ENCODE measurements around the gene AP4B1. TPM values are rescaled to one million over a fixed set of nuclear protein-coding genes. Genes with fewer than 3 reads are reported as not detected.

Gene AP4B1
- polyA plus RNA-seq, 2 donors, result 12.9 to 15.1 TPM

DNA sequence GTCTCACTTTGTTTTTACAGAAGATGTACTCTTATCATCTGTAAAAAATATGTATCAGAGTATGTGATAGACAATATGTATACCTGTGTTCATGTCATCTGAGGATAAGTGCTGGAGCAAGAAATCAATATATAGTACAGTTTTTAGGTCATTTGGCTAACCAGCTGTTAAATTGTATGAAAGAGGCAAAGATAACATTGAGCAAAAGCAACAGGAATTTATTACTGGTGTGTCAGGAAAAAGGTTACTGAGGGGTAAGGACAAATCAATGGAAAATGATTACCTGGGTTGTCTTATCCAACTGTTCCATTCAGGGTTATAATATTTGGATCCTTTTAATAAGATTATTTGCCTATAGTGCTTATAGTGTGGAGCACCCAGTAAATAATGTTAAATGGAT is 29.4 kb upstream of the AP4B1 start:
- peaks cover 0 to 7% of the 10 kb centered on the region in 2 donors for H3K4me1 ChIP-seq (ENCODE audit: control insufficient read depth in 2 of 2, insufficient read depth in 2 of 2, low read length in 1 of 2)
- H3K4me3 ChIP-seq (ENCODE audit: low read depth in 1 of 2, low read length in 2 of 2), result no peak overlapping the region
- no peaks in the 10 kb centered on the region for H3K9me3 ChIP-seq (ENCODE audit: control insufficient read depth in 2 of 2, insufficient read depth in 1 of 2, low read depth in 1 of 2, low read length in 1 of 2)
- no peaks in the 10 kb centered on the region for H3K27me3 ChIP-seq (ENCODE audit: control insufficient read depth in 1 of 2, insufficient read depth in 2 of 2, low read length in 2 of 2)
- H3K36me3 ChIP-seq (ENCODE audit: control insufficient read depth in 2 of 2, insufficient read depth in 2 of 2, low read length in 1 of 2), result no peaks in the 10 kb centered on the region
- H3K27ac ChIP-seq (ENCODE audit: low read depth in 2 of 2, low read length in 1 of 2), result no peak overlapping the region

DNA sequence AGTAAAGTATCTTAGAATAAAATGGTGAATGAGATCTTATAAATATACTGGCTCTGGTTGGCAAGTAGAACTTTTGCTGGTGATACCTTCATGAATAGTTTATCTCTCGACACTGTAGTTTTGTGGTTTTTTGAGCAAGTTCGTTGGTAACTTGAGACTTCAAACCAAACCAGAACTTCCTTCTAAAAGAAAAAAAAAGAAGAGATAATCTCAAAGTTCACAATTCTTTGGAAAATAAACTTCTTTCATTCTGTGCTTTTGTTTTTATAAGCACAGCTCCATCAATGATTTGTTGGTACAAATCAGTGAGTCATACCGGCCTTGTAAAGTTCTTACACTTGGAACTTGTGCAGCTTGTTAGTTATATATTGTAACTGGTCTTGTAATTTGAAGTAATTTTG is 26.9 kb upstream of the AP4B1 start:
- no peaks in the 10 kb centered on the region for H3K9me3 ChIP-seq (ENCODE audit: control insufficient read depth in 2 of 2, insufficient read depth in 1 of 2, low read depth in 1 of 2, low read length in 1 of 2)
- peaks cover 0 to 7% of the 10 kb centered on the region in 2 donors for H3K4me1 ChIP-seq (ENCODE audit: control insufficient read depth in 2 of 2, insufficient read depth in 2 of 2, low read length in 1 of 2)
- H3K4me3 ChIP-seq (ENCODE audit: low read depth in 1 of 2, low read length in 2 of 2), result peak overlapping the region in 1 of 2 donors; percentile 40
- H3K27me3 ChIP-seq (ENCODE audit: control insufficient read depth in 1 of 2, insufficient read depth in 2 of 2, low read length in 2 of 2), result no peaks in the 10 kb centered on the region
- WGBS, 2 donors, result 13 to 16% methylated on average over 3 of the region's 3 CpGs
- H3K27ac ChIP-seq (ENCODE audit: low read depth in 2 of 2, low read length in 1 of 2), result no peak overlapping the region
- no peaks in the 10 kb centered on the region for H3K36me3 ChIP-seq (ENCODE audit: control insufficient read depth in 2 of 2, insufficient read depth in 2 of 2, low read length in 1 of 2)

DNA sequence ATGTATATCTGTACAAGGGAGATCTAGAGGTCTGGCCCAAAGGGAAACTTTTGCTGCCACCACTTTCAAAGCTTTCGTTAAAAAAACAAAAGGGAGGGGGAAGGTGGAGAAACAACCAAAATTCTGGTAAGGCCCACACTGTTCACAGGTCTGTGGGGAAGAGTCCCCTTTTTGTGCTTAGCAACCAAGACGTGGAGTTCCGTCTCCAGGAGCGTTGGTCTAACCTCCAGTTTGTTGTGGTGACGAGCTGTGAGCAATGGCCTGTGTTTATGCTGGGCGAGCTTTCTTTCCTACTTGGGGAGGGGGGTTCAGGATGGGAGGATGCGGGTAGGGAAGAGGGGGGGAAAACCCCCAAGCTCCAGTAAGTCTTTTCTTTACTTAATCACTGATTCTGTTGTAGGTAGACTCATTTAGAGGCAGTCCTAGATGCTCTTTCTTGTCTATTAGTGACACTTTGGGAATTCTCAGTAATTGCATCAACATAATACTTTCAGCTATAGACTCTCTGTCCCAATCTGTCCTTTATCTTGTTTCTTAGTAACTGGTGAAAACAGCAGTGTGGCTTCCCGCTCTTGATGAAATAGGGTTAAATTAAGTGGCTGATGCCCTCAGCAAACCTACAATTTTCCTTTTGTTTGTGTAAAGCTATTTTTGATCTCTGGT is 26.0 kb upstream of the AP4B1 start:
- H3K9me3 ChIP-seq (ENCODE audit: control insufficient read depth in 2 of 2, insufficient read depth in 1 of 2, low read depth in 1 of 2, low read length in 1 of 2), result no peaks in the 10 kb centered on the region
- WGBS, 2 donors, result 0 to 3% methylated on average over 8 of the region's 8 CpGs
- peaks cover 0 to 7% of the 10 kb centered on the region in 2 donors for H3K4me1 ChIP-seq (ENCODE audit: control insufficient read depth in 2 of 2, insufficient read depth in 2 of 2, low read length in 1 of 2)

DNA sequence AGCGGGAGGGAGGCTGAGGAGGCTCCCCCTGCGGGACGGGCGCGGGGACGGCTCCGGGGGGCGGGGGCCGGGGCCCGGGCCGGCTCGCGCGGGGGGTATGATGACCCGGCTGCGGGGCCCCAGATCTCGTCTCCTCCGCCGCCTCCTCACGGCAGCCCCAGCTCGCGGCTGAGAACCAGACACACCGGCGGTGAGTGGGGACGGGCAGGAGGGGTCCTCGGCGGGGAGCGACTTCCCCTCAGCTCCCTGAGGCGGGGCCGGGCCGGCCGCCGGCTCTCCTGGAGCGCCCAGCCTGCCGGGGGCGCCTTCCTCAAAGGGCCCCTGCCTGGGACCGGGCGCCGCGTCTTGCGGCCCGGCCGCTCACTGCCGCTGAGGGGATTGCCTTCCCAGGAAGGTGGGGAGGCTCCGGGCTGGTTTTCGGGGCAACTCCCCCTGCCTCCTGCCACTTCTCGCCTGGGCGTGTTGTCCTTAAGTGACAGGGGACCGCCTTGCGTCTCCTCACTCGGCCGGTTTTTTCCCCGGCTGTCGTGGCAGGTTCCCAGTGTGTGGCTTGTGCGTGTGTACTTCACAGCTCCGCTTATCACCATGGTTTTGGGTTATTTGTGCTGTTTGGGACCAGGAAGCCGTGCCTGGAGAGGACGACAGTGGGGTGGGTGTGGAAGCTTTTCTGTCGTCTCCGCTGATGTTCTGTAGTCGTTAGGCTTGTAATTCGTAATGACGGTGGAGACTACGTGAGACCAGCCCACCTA is 25.3 kb upstream of the AP4B1 start:
- Histone ChIP-seq H3K27ac (ENCODE audit: low read depth in 2 of 2, low read length in 1 of 2) (peak overlapping the region; percentile 98), H3K36me3 (ENCODE audit: control insufficient read depth in 2 of 2, insufficient read depth in 2 of 2, low read length in 1 of 2) (no peaks in the 10 kb centered on the region), H3K9me3 (ENCODE audit: control insufficient read depth in 2 of 2, insufficient read depth in 1 of 2, low read depth in 1 of 2, low read length in 1 of 2) (no peaks in the 10 kb centered on the region), H3K4me1 (ENCODE audit: control insufficient read depth in 2 of 2, insufficient read depth in 2 of 2, low read length in 1 of 2) (peaks cover 0 to 7% of the 10 kb centered on the region in 2 donors), H3K27me3 (ENCODE audit: control insufficient read depth in 1 of 2, insufficient read depth in 2 of 2, low read length in 2 of 2) (no peaks in the 10 kb centered on the region), H3K4me3 (ENCODE audit: low read depth in 1 of 2, low read length in 2 of 2) (peak overlapping the region; percentile 92 to 94)
- WGBS, 2 donors, result 0 to 1% methylated on average over 23 to 62 of the region's 64 CpGs

More for the DNA sequence above, 26.0 kb upstream of the AP4B1 start:
- H3K36me3 ChIP-seq (ENCODE audit: control insufficient read depth in 2 of 2, insufficient read depth in 2 of 2, low read length in 1 of 2), result no peaks in the 10 kb centered on the region
- no peaks in the 10 kb centered on the region for H3K27me3 ChIP-seq (ENCODE audit: control insufficient read depth in 1 of 2, insufficient read depth in 2 of 2, low read length in 2 of 2)
- H3K4me3 ChIP-seq (ENCODE audit: low read depth in 1 of 2, low read length in 2 of 2), result peak overlapping the region; percentile 92 to 94
- peak overlapping the region; percentile 98 for H3K27ac ChIP-seq (ENCODE audit: low read depth in 2 of 2, low read length in 1 of 2)

DNA sequence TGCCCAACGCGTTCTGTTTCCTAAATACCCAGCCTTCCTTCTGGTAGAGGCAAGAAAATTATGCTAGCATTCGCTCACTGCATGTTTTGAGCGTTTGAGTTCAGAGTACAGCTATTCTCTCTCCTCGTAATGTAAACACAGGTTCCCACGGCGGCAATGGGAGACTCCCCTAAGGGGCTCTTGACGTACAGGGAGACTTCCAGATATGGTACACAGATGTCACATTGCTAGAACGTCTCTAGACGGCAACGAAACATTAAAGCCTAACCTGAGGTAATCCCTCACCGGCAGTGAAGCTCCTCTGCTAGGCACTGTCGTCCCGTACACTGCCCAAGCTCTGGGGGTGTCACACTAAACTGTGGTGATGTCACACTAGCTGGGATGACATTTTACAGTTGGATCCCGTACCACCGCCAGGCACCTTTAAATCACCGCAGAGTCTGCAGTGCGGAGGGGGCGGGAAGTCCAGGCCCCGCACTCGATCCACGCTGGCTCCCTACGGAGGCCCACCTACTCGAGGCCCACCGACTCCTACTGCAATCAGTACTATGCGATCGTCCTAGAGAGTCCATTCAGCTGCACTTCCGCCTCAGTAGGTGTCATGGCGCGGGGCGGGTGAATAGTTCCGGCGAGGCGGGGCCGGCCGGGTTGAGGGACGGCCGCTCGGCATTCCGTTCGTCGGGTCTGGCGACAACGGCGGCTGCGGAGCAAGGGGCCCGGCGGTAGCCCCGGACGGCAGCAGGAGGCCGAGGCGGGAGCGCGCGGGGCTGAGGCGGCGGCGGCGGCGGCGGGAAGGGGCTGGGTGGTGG is 24.5 kb upstream of the AP4B1 start, which contains the start of gene HIPK1:
Gene HIPK1 (plus strand): TSS at position 384 of the 809 bp plus-strand sequence.
- Histone ChIP-seq H3K9me3 (ENCODE audit: control insufficient read depth in 2 of 2, insufficient read depth in 1 of 2, low read depth in 1 of 2, low read length in 1 of 2) (no peaks in the 10 kb centered on the region), H3K27me3 (ENCODE audit: control insufficient read depth in 1 of 2, insufficient read depth in 2 of 2, low read length in 2 of 2) (no peaks in the 10 kb centered on the region), H3K4me1 (ENCODE audit: control insufficient read depth in 2 of 2, insufficient read depth in 2 of 2, low read length in 1 of 2) (peaks cover 0 to 7% of the 10 kb centered on the region in 2 donors), H3K36me3 (ENCODE audit: control insufficient read depth in 2 of 2, insufficient read depth in 2 of 2, low read length in 1 of 2) (no peaks in the 10 kb centered on the region), H3K4me3 (ENCODE audit: low read depth in 1 of 2, low read length in 2 of 2) (peak within 1 kb of the TSS; percentile 92 to 94), H3K27ac (ENCODE audit: low read depth in 2 of 2, low read length in 1 of 2) (peak within 1 kb of the TSS; percentile 98)
- WGBS, 2 donors, result 0% methylated on average over 53 to 61 of the region's 61 CpGs

DNA sequence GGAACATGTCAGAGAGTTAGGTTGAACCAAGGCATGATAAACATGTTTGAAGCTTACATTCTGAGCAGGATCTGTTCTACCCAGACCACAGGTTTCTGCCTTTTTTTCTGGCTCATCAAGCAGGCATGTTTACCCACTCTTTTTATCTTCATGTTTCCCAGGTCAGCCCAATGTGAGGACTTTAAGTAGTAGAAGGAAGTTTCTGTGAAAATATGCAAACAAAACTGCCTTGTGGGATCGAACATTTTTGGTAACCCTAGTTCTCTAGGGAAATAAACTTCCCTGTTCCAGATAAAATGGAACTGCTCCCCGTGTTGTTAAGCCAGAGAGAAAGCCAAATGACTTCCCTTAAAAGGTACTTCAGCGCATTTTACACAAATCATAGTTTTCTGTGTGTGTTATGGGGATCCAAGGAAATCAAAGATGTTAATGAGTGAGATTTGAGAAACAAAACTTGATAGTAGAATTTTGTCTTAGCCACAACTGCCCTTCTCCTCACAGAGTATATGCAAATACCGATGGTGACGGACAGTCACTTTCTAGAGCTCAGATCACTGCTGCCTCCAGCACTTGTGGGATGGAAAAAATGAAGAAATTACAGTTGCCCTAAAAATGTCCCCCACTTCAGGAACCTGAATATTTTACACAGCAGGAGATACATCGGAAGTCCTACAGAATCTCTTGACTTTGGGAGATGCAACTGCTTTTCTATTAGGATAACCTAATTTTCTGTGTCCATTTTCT is 23.8 kb upstream of the AP4B1 start:
- Histone ChIP-seq H3K4me3 (ENCODE audit: low read depth in 1 of 2, low read length in 2 of 2) (peak overlapping the region; percentile 92 to 94), H3K27ac (ENCODE audit: low read depth in 2 of 2, low read length in 1 of 2) (peak overlapping the region; percentile 98), H3K9me3 (ENCODE audit: control insufficient read depth in 2 of 2, insufficient read depth in 1 of 2, low read depth in 1 of 2, low read length in 1 of 2) (no peaks in the 10 kb centered on the region), H3K27me3 (ENCODE audit: control insufficient read depth in 1 of 2, insufficient read depth in 2 of 2, low read length in 2 of 2) (no peaks in the 10 kb centered on the region), H3K4me1 (ENCODE audit: control insufficient read depth in 2 of 2, insufficient read depth in 2 of 2, low read length in 1 of 2) (peaks cover 0 to 3% of the 10 kb centered on the region in 2 donors), H3K36me3 (ENCODE audit: control insufficient read depth in 2 of 2, insufficient read depth in 2 of 2, low read length in 1 of 2) (no peaks in the 10 kb centered on the region)
- 14 to 19% methylated on average over 6 of the region's 6 CpGs for WGBS, 2 donors

DNA sequence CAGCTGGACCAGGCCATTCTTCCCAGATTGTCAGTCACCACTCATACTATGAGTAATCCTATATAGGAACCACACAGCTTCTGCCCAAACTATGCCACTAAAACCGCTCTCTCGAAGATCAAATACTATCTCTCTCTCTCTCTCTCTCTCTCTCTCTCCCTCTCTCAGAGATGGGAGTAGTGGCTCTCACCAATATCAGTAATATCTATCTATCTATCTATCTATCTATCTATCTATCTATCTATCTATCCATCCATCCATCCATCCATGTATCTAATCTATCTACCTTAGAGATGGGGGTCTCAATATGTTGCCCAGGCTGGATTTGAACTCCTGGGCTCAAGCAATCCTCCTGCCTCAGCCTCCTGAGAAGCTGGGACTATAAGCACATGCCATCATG is 19.9 kb upstream of the AP4B1 start:
- H3K9me3 ChIP-seq (ENCODE audit: control insufficient read depth in 2 of 2, insufficient read depth in 1 of 2, low read depth in 1 of 2, low read length in 1 of 2), result no peaks in the 10 kb centered on the region
- no peak overlapping the region for H3K27ac ChIP-seq (ENCODE audit: low read depth in 2 of 2, low read length in 1 of 2)
- no peaks in the 10 kb centered on the region for H3K27me3 ChIP-seq (ENCODE audit: control insufficient read depth in 1 of 2, insufficient read depth in 2 of 2, low read length in 2 of 2)
- H3K36me3 ChIP-seq (ENCODE audit: control insufficient read depth in 2 of 2, insufficient read depth in 2 of 2, low read length in 1 of 2), result no peaks in the 10 kb centered on the region
- WGBS, 2 donors, result 90 to 97% methylated on average over 2 of the region's 2 CpGs
- no peak overlapping the region for H3K4me3 ChIP-seq (ENCODE audit: low read depth in 1 of 2, low read length in 2 of 2)
- no peaks in the 10 kb centered on the region for H3K4me1 ChIP-seq (ENCODE audit: control insufficient read depth in 2 of 2, insufficient read depth in 2 of 2, low read length in 1 of 2)

DNA sequence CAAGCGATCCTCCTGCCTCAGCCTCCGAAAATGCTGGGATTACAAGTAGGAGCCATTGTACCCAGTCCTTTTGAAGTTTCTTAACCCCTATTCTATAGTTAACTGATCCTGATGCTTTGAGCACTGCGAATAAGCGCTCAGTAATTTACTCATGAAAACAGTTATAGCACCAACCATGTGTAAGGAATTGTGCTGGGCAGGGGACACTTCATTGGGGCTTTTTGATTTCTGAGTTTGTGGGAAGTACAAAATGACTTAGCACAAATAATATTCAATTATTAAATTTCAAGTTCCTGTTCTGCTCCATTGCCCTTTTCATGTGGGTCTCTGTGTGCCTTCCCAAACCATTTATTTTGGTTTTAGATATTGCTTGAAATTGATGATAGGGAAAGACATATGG is 18.4 kb upstream of the AP4B1 start:
- Histone ChIP-seq H3K27me3 (ENCODE audit: control insufficient read depth in 1 of 2, insufficient read depth in 2 of 2, low read length in 2 of 2) (no peaks in the 10 kb centered on the region), H3K9me3 (ENCODE audit: control insufficient read depth in 2 of 2, insufficient read depth in 1 of 2, low read depth in 1 of 2, low read length in 1 of 2) (no peaks in the 10 kb centered on the region), H3K27ac (ENCODE audit: low read depth in 2 of 2, low read length in 1 of 2) (no peak overlapping the region), H3K36me3 (ENCODE audit: control insufficient read depth in 2 of 2, insufficient read depth in 2 of 2, low read length in 1 of 2) (no peaks in the 10 kb centered on the region), H3K4me1 (ENCODE audit: control insufficient read depth in 2 of 2, insufficient read depth in 2 of 2, low read length in 1 of 2) (no peaks in the 10 kb centered on the region), H3K4me3 (ENCODE audit: low read depth in 1 of 2, low read length in 2 of 2) (no peak overlapping the region)
- 70 to 96% methylated on average over 4 of the region's 4 CpGs for WGBS, 2 donors

DNA sequence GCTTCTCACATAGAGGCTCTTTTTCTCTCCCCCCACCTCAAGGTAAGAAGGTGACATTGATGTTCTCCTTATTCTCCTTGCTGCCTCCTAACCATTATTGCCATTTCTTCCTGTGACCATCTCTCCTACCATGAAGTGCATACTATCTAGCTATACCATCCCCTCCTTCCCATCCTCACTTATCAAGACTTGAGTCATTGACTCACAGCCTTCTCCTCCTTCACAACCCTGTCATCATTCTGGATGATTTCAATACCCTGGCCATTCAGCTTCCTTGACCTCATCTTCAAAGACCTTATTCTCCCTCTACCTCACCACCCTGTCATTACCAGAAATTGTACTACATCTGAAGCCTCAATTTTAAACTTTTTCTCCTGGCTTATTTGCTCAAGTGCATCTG is 13.6 kb upstream of the AP4B1 start:
- Histone ChIP-seq H3K27me3 (ENCODE audit: control insufficient read depth in 1 of 2, insufficient read depth in 2 of 2, low read length in 2 of 2) (no peaks in the 10 kb centered on the region), H3K36me3 (ENCODE audit: control insufficient read depth in 2 of 2, insufficient read depth in 2 of 2, low read length in 1 of 2) (no peaks in the 10 kb centered on the region), H3K9me3 (ENCODE audit: control insufficient read depth in 2 of 2, insufficient read depth in 1 of 2, low read depth in 1 of 2, low read length in 1 of 2) (no peaks in the 10 kb centered on the region), H3K4me3 (ENCODE audit: low read depth in 1 of 2, low read length in 2 of 2) (no peak overlapping the region), H3K27ac (ENCODE audit: low read depth in 2 of 2, low read length in 1 of 2) (no peak overlapping the region), H3K4me1 (ENCODE audit: control insufficient read depth in 2 of 2, insufficient read depth in 2 of 2, low read length in 1 of 2) (no peaks in the 10 kb centered on the region)

All from esophagus (tissue), 2 donors.